Measurements from ENCODE around the gene TMEM163.
"Not testable (repeated sequence)": the region's sequence is repeated elsewhere in the genome, so short reads cannot be mapped to it uniquely, and the experiment has no call there.

The TMEM163 gene

GRCh38 chr2:134728163-134728562 is 9.4 kb upstream of the TMEM163 start:
- TF ChIP-seq CTCF (IDR thresholded peaks at IDR 0.05) = no peak
- Mint-ChIP-seq H3K27ac (no peak overlapping the region), H3K4me3 (no peak overlapping the region), H3K36me3 (ENCODE audit: low read depth) (no peaks in the 10 kb centered on the region), H3K27me3 (ENCODE audit: low read depth, poor library complexity) (peaks cover 10% of the 10 kb centered on the region), H3K4me1 (peaks cover 24% of the 10 kb centered on the region), H3K9me3 (peaks cover 15% of the 10 kb centered on the region)
- DNase-seq = no peak

GRCh38 chr2:134727385-134727784 is 8.6 kb upstream of the TMEM163 start:
- H3K27me3 Mint-ChIP-seq (ENCODE audit: low read depth, poor library complexity) = peaks cover 17% of the 10 kb centered on the region
- DNase-seq = no peak
- no peak overlapping the region for H3K27ac Mint-ChIP-seq
- H3K4me3 Mint-ChIP-seq = no peak overlapping the region
- peaks cover 24% of the 10 kb centered on the region for H3K4me1 Mint-ChIP-seq
- H3K36me3 Mint-ChIP-seq (ENCODE audit: low read depth) = no peaks in the 10 kb centered on the region
- peaks cover 7% of the 10 kb centered on the region for H3K9me3 Mint-ChIP-seq
- no peak for TF ChIP-seq CTCF (IDR thresholded peaks at IDR 0.05)

GRCh38 chr2:134726645-134727044 is 7.8 kb upstream of the TMEM163 start:
- Mint-ChIP-seq H3K27ac (no peak overlapping the region), H3K9me3 (peaks cover 3% of the 10 kb centered on the region), H3K4me3 (no peak overlapping the region), H3K27me3 (ENCODE audit: low read depth, poor library complexity) (peaks cover 24% of the 10 kb centered on the region), H3K36me3 (ENCODE audit: low read depth) (no peaks in the 10 kb centered on the region), H3K4me1 (peaks cover 24% of the 10 kb centered on the region)
- TF ChIP-seq CTCF (IDR thresholded peaks at IDR 0.05) = no peak
- no peak for DNase-seq

GRCh38 chr2:134725876-134726275 is 7.1 kb upstream of the TMEM163 start:
- H3K27me3 Mint-ChIP-seq (ENCODE audit: low read depth, poor library complexity) = peaks cover 32% of the 10 kb centered on the region

GRCh38 chr2:134724341-134724740 is 5.5 kb upstream of the TMEM163 start:
- Mint-ChIP-seq H3K9me3 (no peaks in the 10 kb centered on the region), H3K36me3 (ENCODE audit: low read depth) (no peaks in the 10 kb centered on the region), H3K27me3 (ENCODE audit: low read depth, poor library complexity) (peaks cover 44% of the 10 kb centered on the region), H3K4me1 (peaks cover 32% of the 10 kb centered on the region), H3K4me3 (no peak overlapping the region), H3K27ac (no peak overlapping the region)
- DNase-seq = no peak
- TF ChIP-seq CTCF (IDR thresholded peaks at IDR 0.05) = no peak

More at GRCh38 chr2:134725876-134726275, 7.1 kb upstream of the TMEM163 start:
- TF ChIP-seq CTCF (IDR thresholded peaks at IDR 0.05) = no peak
- Mint-ChIP-seq H3K9me3 (no peaks in the 10 kb centered on the region), H3K4me1 (peaks cover 24% of the 10 kb centered on the region), H3K4me3 (no peak overlapping the region), H3K27ac (no peak overlapping the region), H3K36me3 (ENCODE audit: low read depth) (no peaks in the 10 kb centered on the region)
- DNase-seq = no peak

- H3K36me3 Mint-ChIP-seq (ENCODE audit: low read depth); H3K27ac Mint-ChIP-seq; DNase-seq; H3K9me3 Mint-ChIP-seq; H3K4me3 Mint-ChIP-seq: not testable (repeated sequence)
- peaks cover 29% of the 10 kb centered on the region for H3K4me1 Mint-ChIP-seq
- H3K27me3 Mint-ChIP-seq (ENCODE audit: low read depth, poor library complexity) = peaks cover 42% of the 10 kb centered on the region
These were observed 4.9 kb upstream of the TMEM163 start for GRCh38 chr2:134723742-134724141.

Data from nephron progenitor cell (in vitro differentiated cells).